SK-N-SH (cell line): ENCODE measurements around the gene SACS.

ENCODE experiments used
- EP300 ChIP-seq, 2 experiments: IDR thresholded peaks; 2 replicates each; pipeline versions ENCODE4 v1.4.0 to v1.6.1; 2012; ENCODE audit warnings: borderline replicate concordance in 1 of 2, low read depth in 1 of 2, low read length in 1 of 2
- EZH2phosphoT487 ChIP-seq: fragments of 200-600 bp; sonication (generic); IDR thresholded peaks from 2 replicates; pipeline ENCODE4 v1.6.1; 2017; ENCODE audit warnings: low read depth, mixed run types, mild to moderate bottlenecking, antibody characterized with exemption, moderate library complexity, borderline replicate concordance
- POLR2AphosphoS5 ChIP-seq: IDR thresholded peaks from 2 replicates; pipeline ENCODE4 v1.6.1; 2012; ENCODE audit warnings: low read depth, low read length
- TAF1 ChIP-seq: IDR thresholded peaks from 2 replicates; pipeline ENCODE4 v1.6.1; 2012; ENCODE audit warnings: low read depth, mild to moderate bottlenecking, low read length, moderate library complexity, borderline replicate concordance
- USF2 ChIP-seq: fragments of 150-350 bp; IDR thresholded peaks from 2 replicates; pipeline ENCODE4 v1.6.1; 2017; ENCODE audit warnings: antibody characterized with exemption, low read length, low read depth, borderline replicate concordance
- TF ChIP-seq, protein P1 (sequence below): IDR thresholded peaks from 2 replicates; pipeline ENCODE4 v1.4.0; 2012; ENCODE audit warnings: low read depth

DNA sequence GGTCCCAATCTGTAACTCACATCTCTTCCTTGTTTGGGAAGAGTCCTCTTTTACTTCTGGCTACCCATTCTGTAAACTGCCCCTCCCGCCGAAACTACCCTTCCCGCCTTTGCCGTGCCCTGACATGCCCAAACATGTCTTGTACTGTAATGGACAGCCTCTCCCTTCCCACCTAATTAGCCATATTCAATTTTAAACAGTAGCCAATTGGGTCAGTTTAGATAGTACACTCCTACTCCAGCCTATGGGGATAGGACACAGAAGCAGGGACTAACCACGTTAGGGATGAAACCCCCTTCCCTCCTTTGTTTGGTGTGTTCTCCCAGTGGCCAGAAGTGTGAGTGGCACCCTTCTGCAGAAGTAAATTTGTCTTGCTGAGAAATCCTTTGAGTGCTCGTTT lies 34.2 kb downstream of the SACS start:
- TF ChIP-seq, protein P1, sequence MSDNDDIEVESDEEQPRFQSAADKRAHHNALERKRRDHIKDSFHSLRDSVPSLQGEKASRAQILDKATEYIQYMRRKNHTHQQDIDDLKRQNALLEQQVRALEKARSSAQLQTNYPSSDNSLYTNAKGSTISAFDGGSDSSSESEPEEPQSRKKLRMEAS: no peak
- no peak for TF ChIP-seq POLR2AphosphoS5
- TF ChIP-seq USF2: no peak
- no peak for TF ChIP-seq EP300 (IDR thresholded peaks at IDR 0.05; ENCODE audit: borderline replicate concordance in 1 of 2, low read depth in 1 of 2, low read length in 1 of 2)
- TF ChIP-seq TAF1: no peak
- TF ChIP-seq EZH2phosphoT487: no peak
